Astrocyte (in vitro differentiated cells and primary cell): ENCODE data around the gene RIMBP2. TPM values are rescaled to one million over a fixed set of nuclear protein-coding genes. Genes with fewer than 3 reads are reported as not detected.
"Not testable (repeated sequence)": the region's sequence is repeated elsewhere in the genome, so short reads cannot be mapped to it uniquely, and the experiment has no call there.

Experiments
- DNase-seq: peaks from one replicate; pipeline ENCODE4 v3.0.0-alpha.2; 2010; ENCODE audit warnings: low read depth
- FAIRE-seq: peaks from 2 replicates; lab custom pipeline; 2011; peaks lifted over from hg19 to GRCh38; lab: Jason Lieb, UNC
- H2AFZ ChIP-seq: 2 replicates; pipeline ENCODE4 v1.6.0; 2012; ENCODE audit warnings: low read depth, low read length, inconsistent platforms
- H3K27ac ChIP-seq: 2 replicates; pipeline ENCODE4 v1.5.1; 2011; ENCODE audit warnings: low read depth, low read length, inconsistent platforms
- H3K27me3 ChIP-seq: 2 replicates; pipeline ENCODE4 v1.6.0; 2011; ENCODE audit warnings: low read length, inconsistent platforms; ENCODE audit not compliant: insufficient read depth
- H3K36me3 ChIP-seq: 2 replicates; pipeline ENCODE4 v1.5.1; 2011; ENCODE audit warnings: low read length, inconsistent platforms; ENCODE audit not compliant: insufficient read depth
- H3K4me1 ChIP-seq: 2 replicates; pipeline ENCODE4 v1.5.1; 2011; ENCODE audit warnings: low read length, inconsistent platforms; ENCODE audit not compliant: insufficient read depth
- H3K4me2 ChIP-seq: 2 replicates; pipeline ENCODE4 v1.6.0; 2012; ENCODE audit warnings: low read length, inconsistent platforms
- H3K4me3 ChIP-seq: 2 replicates; pipeline ENCODE4 v1.5.1; 2011; ENCODE audit warnings: low read depth, mild to moderate bottlenecking, low read length, inconsistent platforms; ENCODE audit not compliant: insufficient read depth
- H3K79me2 ChIP-seq: 2 replicates; pipeline ENCODE4 v1.6.0; 2012; ENCODE audit warnings: mild to moderate bottlenecking, low read length, inconsistent platforms; ENCODE audit not compliant: insufficient read depth
- H3K9ac ChIP-seq: 2 replicates; pipeline ENCODE4 v1.6.0; 2012; ENCODE audit warnings: mild to moderate bottlenecking, low read length, inconsistent platforms
- H3K9me3 ChIP-seq: 2 replicates; pipeline ENCODE4 v1.5.1; 2012; ENCODE audit warnings: low read depth, mild to moderate bottlenecking, low read length, inconsistent platforms; ENCODE audit not compliant: insufficient read depth
- H4K20me1 ChIP-seq: 2 replicates; pipeline ENCODE4 v1.6.0; 2012; ENCODE audit warnings: low read length, inconsistent platforms; ENCODE audit not compliant: insufficient read depth
- H3K27ac Mint-ChIP-seq: one replicate; pipeline ENCODE4 v1.8.0; 2021; ENCODE audit warnings: mild to moderate bottlenecking, mixed read lengths; ENCODE audit not compliant: unreplicated experiment
- H3K27me3 Mint-ChIP-seq: one replicate; pipeline ENCODE4 v1.8.0; 2021; ENCODE audit warnings: low read depth, mixed read lengths; ENCODE audit not compliant: unreplicated experiment
- H3K36me3 Mint-ChIP-seq: one replicate; pipeline ENCODE4 v1.8.0; 2021; ENCODE audit warnings: low read depth, mixed read lengths; ENCODE audit not compliant: unreplicated experiment
- H3K4me1 Mint-ChIP-seq: one replicate; pipeline ENCODE4 v1.8.0; 2021; ENCODE audit warnings: low read depth, mixed read lengths; ENCODE audit not compliant: unreplicated experiment
- H3K4me3 Mint-ChIP-seq: one replicate; pipeline ENCODE4 v1.8.0; 2021; ENCODE audit warnings: mild to moderate bottlenecking, moderate library complexity, mixed read lengths; ENCODE audit not compliant: unreplicated experiment
- H3K9me3 Mint-ChIP-seq: one replicate; pipeline ENCODE4 v1.8.0; 2021; ENCODE audit warnings: mild to moderate bottlenecking, mixed read lengths; ENCODE audit not compliant: unreplicated experiment
- EZH2 ChIP-seq: IDR thresholded peaks from 2 replicates; pipeline ENCODE4 v1.6.1; 2012; ENCODE audit warnings: mild to moderate bottlenecking, low read length, inconsistent platforms; ENCODE audit not compliant: insufficient read depth
- total RNA-seq: library from RNA; stranded (reverse); gene quantifications from 2 replicates; pipeline ENCODE4 v1.2.1, GENCODE V29; 2021
- TF ChIP-seq, protein P1 (sequence below): IDR thresholded peaks from 2 replicates; pipeline ENCODE4 v1.5.1; 2011; ENCODE audit warnings: low read depth, mild to moderate bottlenecking, inconsistent platforms, low read length, moderate library complexity; ENCODE audit not compliant: insufficient read depth

The RIMBP2 gene
- total RNA-seq, 1 donor from 2014 or later: 2.2 TPM

DNA sequence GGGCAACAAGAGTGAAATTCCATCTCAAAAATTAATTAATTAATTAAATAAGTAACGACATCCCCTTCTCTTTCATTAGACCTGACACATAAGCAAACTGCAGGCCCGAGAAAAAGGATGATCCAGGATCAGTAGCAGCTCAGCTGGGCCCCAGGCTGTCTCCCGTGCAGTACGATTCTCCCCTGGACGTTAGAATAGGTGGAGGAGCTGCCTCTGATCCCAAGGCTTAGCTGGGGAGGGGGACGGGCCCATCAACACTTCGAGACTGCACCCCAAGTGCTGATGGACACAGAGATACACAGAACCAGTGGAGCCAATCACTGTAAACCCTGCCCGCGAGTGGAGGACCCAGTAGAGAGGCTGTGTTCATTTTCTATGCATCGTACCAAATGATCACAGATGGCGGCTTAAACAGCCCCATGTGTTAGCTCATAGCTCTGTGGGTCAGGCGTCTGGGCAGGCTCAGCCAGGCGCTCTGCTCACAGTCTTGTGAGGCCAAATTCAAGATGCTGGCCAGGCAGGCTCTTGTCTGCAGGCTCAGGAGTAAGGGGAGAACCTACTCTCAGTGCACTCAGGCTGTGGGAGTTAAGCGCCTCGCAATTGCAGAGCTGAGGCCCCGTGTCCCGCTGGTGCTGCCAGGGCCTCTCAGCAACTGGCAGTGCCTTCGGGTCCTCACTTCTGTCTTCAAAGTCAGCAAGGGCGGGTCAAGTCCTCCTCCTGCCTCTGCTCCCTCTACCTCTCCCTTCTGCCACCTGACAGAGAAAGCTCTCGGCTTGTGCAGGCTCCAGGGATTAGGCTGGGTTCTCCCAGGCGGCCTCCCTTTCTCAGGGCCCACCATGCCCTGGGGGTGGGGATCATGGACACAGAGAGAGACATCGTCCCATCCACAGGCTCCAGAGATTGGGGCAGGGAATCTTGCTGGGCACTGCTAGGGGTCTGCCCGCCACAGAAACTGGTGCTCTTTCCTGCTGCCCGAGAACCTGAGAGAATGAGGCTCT is 26.4 kb downstream of the RIMBP2 start:
- Mint-ChIP-seq H3K36me3 (no peaks in the 10 kb centered on the region), H3K27ac (no peak overlapping the region), H3K9me3 (peaks cover 8% of the 10 kb centered on the region), H3K4me3 (no peak overlapping the region), H3K27me3 (peaks cover 8% of the 10 kb centered on the region), H3K4me1 (no peaks in the 10 kb centered on the region)
- no peaks in the 10 kb centered on the region for H3K79me2 ChIP-seq
- no peaks in the 10 kb centered on the region for H3K36me3 ChIP-seq
- H3K27me3 ChIP-seq: no peaks in the 10 kb centered on the region
- no peak overlapping the region for H3K4me2 ChIP-seq
- H3K4me1 ChIP-seq: no peaks in the 10 kb centered on the region
- H2AFZ ChIP-seq: no peak overlapping the region
- H3K9ac ChIP-seq: no peak overlapping the region
- H3K4me3 ChIP-seq: no peak overlapping the region
- no peak for TF ChIP-seq EZH2
- TF ChIP-seq, protein P1, sequence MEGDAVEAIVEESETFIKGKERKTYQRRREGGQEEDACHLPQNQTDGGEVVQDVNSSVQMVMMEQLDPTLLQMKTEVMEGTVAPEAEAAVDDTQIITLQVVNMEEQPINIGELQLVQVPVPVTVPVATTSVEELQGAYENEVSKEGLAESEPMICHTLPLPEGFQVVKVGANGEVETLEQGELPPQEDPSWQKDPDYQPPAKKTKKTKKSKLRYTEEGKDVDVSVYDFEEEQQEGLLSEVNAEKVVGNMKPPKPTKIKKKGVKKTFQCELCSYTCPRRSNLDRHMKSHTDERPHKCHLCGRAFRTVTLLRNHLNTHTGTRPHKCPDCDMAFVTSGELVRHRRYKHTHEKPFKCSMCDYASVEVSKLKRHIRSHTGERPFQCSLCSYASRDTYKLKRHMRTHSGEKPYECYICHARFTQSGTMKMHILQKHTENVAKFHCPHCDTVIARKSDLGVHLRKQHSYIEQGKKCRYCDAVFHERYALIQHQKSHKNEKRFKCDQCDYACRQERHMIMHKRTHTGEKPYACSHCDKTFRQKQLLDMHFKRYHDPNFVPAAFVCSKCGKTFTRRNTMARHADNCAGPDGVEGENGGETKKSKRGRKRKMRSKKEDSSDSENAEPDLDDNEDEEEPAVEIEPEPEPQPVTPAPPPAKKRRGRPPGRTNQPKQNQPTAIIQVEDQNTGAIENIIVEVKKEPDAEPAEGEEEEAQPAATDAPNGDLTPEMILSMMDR: no peak
- no peaks in the 10 kb centered on the region for H3K9me3 ChIP-seq
- DNase-seq (no peak), FAIRE-seq (no peak)
- H4K20me1 ChIP-seq: no peaks in the 10 kb centered on the region
- no peak overlapping the region for H3K27ac ChIP-seq

DNA sequence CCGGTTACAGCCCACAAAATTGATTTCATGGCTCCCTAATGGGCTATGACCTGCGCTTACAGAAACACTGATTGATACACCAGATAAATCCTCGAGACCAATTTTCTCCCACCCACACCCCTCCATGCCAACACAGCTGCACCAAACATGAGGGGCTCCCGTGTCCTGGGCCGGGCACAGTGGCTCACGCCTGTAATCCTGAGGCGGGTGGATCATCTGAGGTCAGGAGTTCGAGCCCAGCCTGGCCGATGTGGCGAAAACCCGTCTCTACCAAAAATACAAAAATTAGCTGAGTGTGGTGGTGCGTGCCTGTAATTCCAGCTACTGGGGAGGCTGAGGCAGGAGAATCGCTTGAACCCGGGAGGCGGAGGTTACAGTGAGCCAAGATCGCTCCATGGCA is 27.1 kb downstream of the RIMBP2 start:
- H3K36me3 Mint-ChIP-seq, H2AFZ ChIP-seq, H3K27ac Mint-ChIP-seq, H3K36me3 ChIP-seq, H3K9ac ChIP-seq, H3K27ac ChIP-seq, H3K27me3 Mint-ChIP-seq, H3K4me3 ChIP-seq, H3K9me3 ChIP-seq, H4K20me1 ChIP-seq, DNase-seq, H3K4me3 Mint-ChIP-seq, FAIRE-seq, H3K4me2 ChIP-seq, H3K9me3 Mint-ChIP-seq, H3K4me1 ChIP-seq, H3K79me2 ChIP-seq, H3K4me1 Mint-ChIP-seq, H3K27me3 ChIP-seq: not testable (repeated sequence)

DNA sequence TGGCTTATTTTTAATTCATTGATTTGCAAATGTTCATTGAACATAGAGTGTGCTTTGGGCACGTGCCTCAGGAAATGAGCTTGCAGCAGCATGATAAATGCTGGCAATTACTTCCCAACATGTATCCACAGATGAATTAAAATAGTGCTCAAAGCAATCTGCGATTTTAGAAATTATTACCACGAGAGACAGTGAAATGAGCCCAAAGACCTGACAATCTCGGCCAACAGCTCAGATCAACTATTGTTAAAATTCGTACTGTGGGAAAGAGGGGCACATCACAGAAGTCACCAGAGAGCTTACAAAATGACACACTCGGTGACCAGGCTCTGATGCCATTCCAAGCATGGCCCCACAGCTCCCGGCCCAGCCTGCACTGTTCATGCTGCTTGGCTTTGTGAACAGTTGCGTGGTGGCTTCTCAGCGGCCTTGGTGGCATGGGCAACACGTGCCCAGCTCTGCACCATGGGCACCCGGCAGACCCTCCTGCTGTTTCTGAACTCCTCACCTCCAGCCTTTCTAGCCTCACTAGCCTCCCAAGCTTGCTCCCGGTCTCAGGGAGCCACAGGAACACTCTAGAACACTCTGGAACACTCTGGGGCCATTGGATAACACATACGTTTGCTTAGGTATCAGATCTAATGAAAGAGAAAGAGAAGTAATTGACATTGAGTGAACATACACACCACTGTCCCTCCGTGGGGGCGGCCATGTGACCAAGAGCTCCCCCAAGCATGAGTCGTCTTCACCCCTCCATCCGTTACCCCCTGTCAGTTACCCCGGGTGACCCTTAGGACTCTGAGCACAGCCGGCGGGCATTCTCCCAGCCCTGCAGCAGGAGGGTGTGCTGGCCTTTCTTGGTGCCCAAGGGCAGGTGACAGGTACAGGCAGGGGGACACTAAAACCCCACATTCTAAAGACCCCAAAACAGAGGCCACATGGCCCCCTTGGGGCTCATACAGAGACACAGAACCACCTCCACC is 28.0 kb downstream of the RIMBP2 start:
- no peak overlapping the region for H3K27ac ChIP-seq
- Mint-ChIP-seq H3K9me3 (peaks cover 8% of the 10 kb centered on the region), H3K27me3 (peaks cover 8% of the 10 kb centered on the region), H3K4me3 (no peak overlapping the region), H3K36me3 (no peaks in the 10 kb centered on the region), H3K4me1 (no peaks in the 10 kb centered on the region), H3K27ac (no peak overlapping the region)
- H3K4me3 ChIP-seq: no peak overlapping the region
- TF ChIP-seq, protein P1: no peak
- H3K4me2 ChIP-seq: no peak overlapping the region
- DNase-seq (no peak), FAIRE-seq (no peak)
- H3K4me1 ChIP-seq: no peaks in the 10 kb centered on the region
- no peaks in the 10 kb centered on the region for H3K27me3 ChIP-seq
- no peaks in the 10 kb centered on the region for H3K79me2 ChIP-seq
- no peak overlapping the region for H2AFZ ChIP-seq
- H3K9me3 ChIP-seq: no peaks in the 10 kb centered on the region
- H4K20me1 ChIP-seq: no peaks in the 10 kb centered on the region
- H3K9ac ChIP-seq: no peak overlapping the region
- H3K36me3 ChIP-seq: no peaks in the 10 kb centered on the region
